Upper lobe of left lung (tissue), 4 donors: ENCODE results near the gene PELO.

Experiments used
- EP300 ChIP-seq, 4 donors: sonication (generic); formaldehyde crosslinking; IDR thresholded peaks; one replicate each; pipeline ENCODE4 v1.5.1; 2017; ENCODE audit warnings: antibody characterized with exemption in 4 of 4, control low read depth in 2 of 4
- TF ChIP-seq, protein P1 (sequence below), 6 experiments: fragments of 450-650 bp in 4 of 6; fragments of 200-600 bp in 2 of 6; sonication (generic) in 2 of 6; IDR thresholded peaks; one replicate each; pipeline ENCODE4 v1.5.1; 2016 to 2019; ENCODE audit warnings: antibody characterized with exemption in 6 of 6

DNA sequence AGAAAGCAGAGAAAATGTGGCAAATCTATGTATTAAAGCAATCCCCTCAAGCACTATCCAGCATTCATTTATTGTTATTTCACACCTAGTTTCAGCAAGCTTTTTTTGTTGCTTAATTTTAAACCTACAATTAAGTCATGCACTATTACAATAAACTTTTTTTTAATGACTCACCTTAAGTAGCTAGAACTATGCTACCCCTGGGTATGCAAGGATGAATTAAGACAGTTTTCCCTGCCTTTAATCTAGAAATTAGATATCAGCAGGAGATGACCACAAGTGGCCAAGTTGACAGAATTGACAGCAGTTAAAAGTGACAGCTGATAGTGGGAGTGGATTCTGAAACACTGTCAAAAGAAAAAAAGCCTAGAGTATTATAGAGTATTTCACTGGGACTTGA lies 20.0 kb downstream of the PELO start:
- TF ChIP-seq EP300 (IDR thresholded peaks at IDR 0.05), result no peak
- TF ChIP-seq, protein P1, sequence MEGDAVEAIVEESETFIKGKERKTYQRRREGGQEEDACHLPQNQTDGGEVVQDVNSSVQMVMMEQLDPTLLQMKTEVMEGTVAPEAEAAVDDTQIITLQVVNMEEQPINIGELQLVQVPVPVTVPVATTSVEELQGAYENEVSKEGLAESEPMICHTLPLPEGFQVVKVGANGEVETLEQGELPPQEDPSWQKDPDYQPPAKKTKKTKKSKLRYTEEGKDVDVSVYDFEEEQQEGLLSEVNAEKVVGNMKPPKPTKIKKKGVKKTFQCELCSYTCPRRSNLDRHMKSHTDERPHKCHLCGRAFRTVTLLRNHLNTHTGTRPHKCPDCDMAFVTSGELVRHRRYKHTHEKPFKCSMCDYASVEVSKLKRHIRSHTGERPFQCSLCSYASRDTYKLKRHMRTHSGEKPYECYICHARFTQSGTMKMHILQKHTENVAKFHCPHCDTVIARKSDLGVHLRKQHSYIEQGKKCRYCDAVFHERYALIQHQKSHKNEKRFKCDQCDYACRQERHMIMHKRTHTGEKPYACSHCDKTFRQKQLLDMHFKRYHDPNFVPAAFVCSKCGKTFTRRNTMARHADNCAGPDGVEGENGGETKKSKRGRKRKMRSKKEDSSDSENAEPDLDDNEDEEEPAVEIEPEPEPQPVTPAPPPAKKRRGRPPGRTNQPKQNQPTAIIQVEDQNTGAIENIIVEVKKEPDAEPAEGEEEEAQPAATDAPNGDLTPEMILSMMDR (IDR thresholded peaks at IDR 0.05), result no peak
